Common myeloid progenitor, CD34-positive (primary cell): ENCODE measurements around the gene MS4A8.
"Not testable (repeated sequence)": the region's sequence is repeated elsewhere in the genome, so short reads cannot be mapped to it uniquely, and the experiment has no call there.

ENCODE experiments used
- CTCF ChIA-PET: fragments of 350-600 bp; sonication (Branson Sonifier 250); formaldehyde crosslinking; loops from one replicate; lab custom pipeline; 2021; ENCODE audit warnings: antibody characterized with exemption; lab: Charles Lee
- POLR2A ChIA-PET: fragments of 350-600 bp; sonication (Branson Sonifier 250); formaldehyde crosslinking; loops from one replicate; lab custom pipeline; 2021; ENCODE audit warnings: antibody characterized with exemption; lab: Charles Lee
- DNase-seq, 3 donors: peaks; one replicate each; pipeline versions ENCODE4 v3.0.0 to v3.0.0-alpha.2; 2013
- H3K27ac ChIP-seq, 2 experiments: 1 replicate in 1 of 2; 2 replicates in 1 of 2; pipeline ENCODE4 v1.7.0; 2013; ENCODE audit warnings: inconsistent platforms in 2 of 2, low read length in 2 of 2, mild to moderate bottlenecking in 2 of 2, low read depth in 1 of 2, moderate library complexity in 1 of 2; ENCODE audit not compliant: severe bottlenecking in 2 of 2, insufficient read depth in 1 of 2, poor library complexity in 1 of 2
- H3K27me3 ChIP-seq, 5 experiments: replicated peaks in 2 of 5; 1 replicate in 3 of 5; 2 replicates in 2 of 5; pipeline versions ENCODE4 v1.6.1 to v1.7.0; 2013; ENCODE audit warnings: low read length in 4 of 5, mild to moderate bottlenecking in 2 of 5, moderate library complexity in 2 of 5, inconsistent platforms in 1 of 5; ENCODE audit not compliant: insufficient read depth in 5 of 5, control insufficient read depth in 4 of 5
- H3K36me3 ChIP-seq, 4 experiments: 1 replicate in 2 of 4; 2 replicates in 2 of 4; pipeline versions ENCODE4 v1.6.1 to v1.7.0; 2013; ENCODE audit warnings: low read length in 3 of 4, control low read depth in 1 of 4, mild to moderate bottlenecking in 1 of 4; ENCODE audit not compliant: control insufficient read depth in 4 of 4, insufficient read depth in 4 of 4
- H3K4me1 ChIP-seq, 4 experiments: 1 replicate in 3 of 4; 2 replicates in 1 of 4; pipeline versions ENCODE4 v1.6.1 to v1.7.1; 2013; ENCODE audit warnings: low read length in 3 of 4, mild to moderate bottlenecking in 3 of 4, control low read depth in 1 of 4, inconsistent platforms in 1 of 4, moderate library complexity in 1 of 4; ENCODE audit not compliant: control insufficient read depth in 4 of 4, insufficient read depth in 4 of 4; ENCODE audit errors: control extremely low read depth in 1 of 4
- H3K4me3 ChIP-seq, 7 experiments: 1 replicate in 4 of 7; 2 replicates in 3 of 7; pipeline versions ENCODE4 v1.5.1 to v1.7.0; 2013; ENCODE audit warnings: mild to moderate bottlenecking in 7 of 7, low read length in 6 of 7, moderate library complexity in 6 of 7, inconsistent platforms in 2 of 7, low read depth in 2 of 7, control low read depth in 1 of 7; ENCODE audit not compliant: insufficient read depth in 4 of 7, control insufficient read depth in 1 of 7; ENCODE audit errors: extremely low read depth in 1 of 7
- H3K9me3 ChIP-seq, 5 experiments: 1 replicate in 4 of 5; 2 replicates in 1 of 5; pipeline versions ENCODE4 v1.6.1 to v1.7.1; 2013; ENCODE audit warnings: low read length in 4 of 5, mild to moderate bottlenecking in 2 of 5, inconsistent platforms in 1 of 5, low read depth in 1 of 5, moderate library complexity in 1 of 5; ENCODE audit not compliant: control insufficient read depth in 4 of 5, insufficient read depth in 2 of 5; ENCODE audit errors: control extremely low read depth in 1 of 5
- WGBS: methylation state at CpG from one replicate; pipeline ENCODE4 v1.1.5; 2013; ENCODE audit not compliant: insufficient coverage; 5-methylcytosine and 5-hydroxymethylcytosine counted together

The MS4A8 gene

DNA sequence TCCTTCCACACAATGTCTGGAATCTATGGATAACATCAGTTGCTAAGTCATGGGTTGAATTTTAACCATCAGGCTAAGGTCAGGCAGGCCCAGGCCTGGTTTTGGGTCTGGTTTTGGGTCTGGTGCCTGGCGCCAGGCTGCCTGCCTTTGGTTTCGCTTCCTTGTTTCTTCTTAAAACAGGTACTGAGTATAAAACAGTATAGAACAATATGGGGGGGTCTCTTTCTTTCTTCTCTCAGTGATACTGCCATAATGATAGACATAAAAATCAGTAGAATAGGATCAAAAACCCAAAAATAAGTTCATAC, 14.9 kb upstream of the MS4A8 start:
- H3K27ac ChIP-seq, H3K27me3 ChIP-seq, H3K4me3 ChIP-seq, H3K9me3 ChIP-seq, H3K36me3 ChIP-seq, DNase-seq, H3K4me1 ChIP-seq, POLR2A ChIA-PET: not testable (repeated sequence)
- CTCF ChIA-PET, result interaction anchor here (1.0 kb wide), 1 partner anchor 91 kb away, joined by 3 read pairs; no protein-coding TSS in a partner anchor
- WGBS, result no CpG with 5 or more reads among the region's 2 CpGs

DNA sequence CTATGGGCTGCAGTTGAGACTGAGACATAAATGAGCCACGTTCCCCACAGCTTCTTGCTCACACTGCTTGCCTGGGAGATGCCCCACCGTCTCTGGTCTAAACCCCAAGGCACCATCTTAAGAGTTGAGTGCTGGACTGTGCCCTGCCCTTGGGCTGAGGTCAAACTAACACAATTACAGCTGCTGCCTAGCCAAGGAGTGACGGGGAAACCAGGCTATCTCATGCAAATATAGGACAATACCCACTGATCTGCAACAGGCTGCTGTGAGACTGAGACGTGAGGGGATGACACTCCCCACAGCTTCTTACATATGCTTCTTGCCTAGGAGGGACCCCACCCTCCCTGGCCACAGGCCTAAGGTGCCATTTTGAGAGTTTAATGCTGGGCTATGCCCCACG, 7.8 kb upstream of the MS4A8 start:
- Histone ChIP-seq H3K4me1 (no peaks in the 10 kb centered on the region), H3K27ac (no peak overlapping the region), H3K36me3 (no peaks in the 10 kb centered on the region), H3K4me3 (no peak overlapping the region), H3K27me3 (no peaks in the 10 kb centered on the region), H3K9me3 (peaks cover 0 to 10% (median 0%) of the 10 kb centered on the region in 5 experiments)
- POLR2A ChIA-PET, result no interaction called here
- CTCF ChIA-PET, result no interaction called here
- no peak for DNase-seq
- WGBS, result 100% methylated on average over 5 of the region's 5 CpGs

DNA sequence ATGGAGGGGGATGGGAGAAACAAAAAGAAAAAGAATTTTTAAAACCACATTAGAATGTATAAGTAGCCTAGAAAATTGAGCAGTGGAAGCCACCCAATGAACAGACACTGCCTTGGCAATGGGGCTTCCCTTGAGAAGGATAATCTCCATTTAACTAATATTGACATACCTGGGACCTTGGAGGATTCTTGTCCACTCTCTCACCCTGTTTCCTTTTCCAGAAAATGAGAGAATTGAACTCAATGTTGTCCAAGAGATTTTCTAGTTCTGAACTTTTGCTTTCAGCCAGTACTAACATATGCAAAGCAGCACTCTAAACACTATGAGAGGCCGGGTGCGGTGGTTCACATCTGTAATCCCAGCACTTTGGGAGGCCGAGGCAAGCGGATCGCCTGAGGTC, 524 bp downstream of the MS4A8 start:
- DNase-seq, result no peak
- H3K27ac ChIP-seq, result no peak overlapping the region
- H3K9me3 ChIP-seq, result peaks cover 0 to 6% (median 0%) of the 10 kb centered on the region in 5 experiments
- ChIA-PET POLR2A (interaction anchor here (0.6 kb wide), 1 partner anchor 131 kb away, joined by 3 read pairs; no protein-coding TSS in a partner anchor), CTCF (interaction anchor here (1.1 to 1.7 kb wide), 5 partner anchors 18 to 63 kb away, joined by 3 to 4 read pairs (median 3); no protein-coding TSS in a partner anchor)
- H3K4me1 ChIP-seq, result peaks cover 0 to 5% (median under 1%) of the 10 kb centered on the region in 4 experiments
- H3K36me3 ChIP-seq, result no peaks in the 10 kb centered on the region
- H3K27me3 ChIP-seq, result no peaks in the 10 kb centered on the region
- WGBS, result 100% methylated on average over 1 of the region's 5 CpGs
- no peak overlapping the region for H3K4me3 ChIP-seq

DNA sequence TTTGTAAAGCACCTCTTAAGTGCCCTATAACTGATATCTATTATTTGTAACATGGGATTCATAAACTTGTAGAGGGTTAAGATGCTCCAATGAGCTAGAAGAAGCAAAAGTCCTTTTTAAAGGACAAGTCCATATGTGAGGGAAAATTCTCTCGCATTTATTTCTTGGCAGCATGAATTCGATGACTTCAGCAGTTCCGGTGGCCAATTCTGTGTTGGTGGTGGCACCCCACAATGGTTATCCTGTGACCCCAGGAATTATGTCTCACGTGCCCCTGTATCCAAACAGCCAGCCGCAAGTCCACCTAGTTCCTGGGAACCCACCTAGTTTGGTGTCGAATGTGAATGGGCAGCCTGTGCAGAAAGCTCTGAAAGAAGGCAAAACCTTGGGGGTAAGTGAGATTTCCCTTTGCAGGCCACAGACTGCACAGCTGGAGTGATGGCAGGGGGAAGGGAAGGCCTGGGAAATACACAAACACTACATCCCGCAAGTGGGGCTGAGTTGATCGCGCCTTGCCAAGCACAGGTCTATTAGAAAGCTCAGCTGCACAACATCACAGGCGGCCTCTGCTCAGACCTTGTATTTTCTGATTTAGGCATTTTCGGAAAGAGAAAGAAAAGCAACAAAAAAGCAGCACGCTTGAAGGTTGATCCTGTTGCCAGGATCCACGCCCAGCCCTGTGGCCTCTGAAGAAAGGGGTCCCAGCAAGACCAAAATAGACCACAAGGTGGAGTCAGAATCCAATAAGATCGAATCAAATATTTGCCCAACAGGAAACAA, 1.5 kb downstream of the MS4A8 start:
- ChIA-PET POLR2A (no interaction called here), CTCF (interaction anchor here (1.1 to 2.3 kb wide), 10 partner anchors 9 to 130 kb away, joined by 3 to 7 read pairs (median 4); partner anchors contain the start of gene MS4A15)
- peak; percentile 15 to 45 (median 44) for DNase-seq
- Histone ChIP-seq H3K4me1 (peaks cover 0 to 5% (median under 1%) of the 10 kb centered on the region in 4 experiments), H3K27ac (no peak overlapping the region), H3K9me3 (no peaks in the 10 kb centered on the region), H3K36me3 (no peaks in the 10 kb centered on the region), H3K27me3 (no peaks in the 10 kb centered on the region), H3K4me3 (no peak overlapping the region)
- WGBS, result 87% methylated on average over 13 of the region's 14 CpGs

DNA sequence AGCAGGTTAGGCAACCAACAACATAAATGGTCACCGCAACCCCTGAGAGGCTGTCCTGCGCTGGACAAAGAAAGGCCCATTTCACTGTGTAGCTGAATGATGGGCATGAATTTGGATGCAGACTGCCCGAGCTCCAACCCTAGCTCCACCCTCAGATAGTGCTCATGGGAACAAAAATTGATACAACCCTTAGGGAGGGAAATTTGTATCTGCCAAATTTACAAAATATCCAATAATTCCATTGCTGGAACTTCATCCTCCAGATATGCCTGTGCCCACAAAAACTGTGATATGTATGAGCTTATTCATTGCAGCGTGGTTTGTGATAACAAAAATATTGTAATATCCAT, 2.0 kb downstream of the MS4A8 start:
- H3K9me3 ChIP-seq, result no peaks in the 10 kb centered on the region
- ChIA-PET POLR2A (no interaction called here), CTCF (interaction anchor here (1.1 to 2.3 kb wide), 8 partner anchors 9 to 129 kb away, joined by 3 to 7 read pairs (median 4); partner anchors contain the start of gene MS4A15)
- no peak for DNase-seq
- no peak overlapping the region for H3K27ac ChIP-seq
- 86% methylated on average over 2 of the region's 4 CpGs for WGBS
- no peaks in the 10 kb centered on the region for H3K36me3 ChIP-seq
- H3K4me1 ChIP-seq, result peaks cover 0 to 5% (median under 1%) of the 10 kb centered on the region in 4 experiments
- no peak overlapping the region for H3K4me3 ChIP-seq
- H3K27me3 ChIP-seq, result no peaks in the 10 kb centered on the region

DNA sequence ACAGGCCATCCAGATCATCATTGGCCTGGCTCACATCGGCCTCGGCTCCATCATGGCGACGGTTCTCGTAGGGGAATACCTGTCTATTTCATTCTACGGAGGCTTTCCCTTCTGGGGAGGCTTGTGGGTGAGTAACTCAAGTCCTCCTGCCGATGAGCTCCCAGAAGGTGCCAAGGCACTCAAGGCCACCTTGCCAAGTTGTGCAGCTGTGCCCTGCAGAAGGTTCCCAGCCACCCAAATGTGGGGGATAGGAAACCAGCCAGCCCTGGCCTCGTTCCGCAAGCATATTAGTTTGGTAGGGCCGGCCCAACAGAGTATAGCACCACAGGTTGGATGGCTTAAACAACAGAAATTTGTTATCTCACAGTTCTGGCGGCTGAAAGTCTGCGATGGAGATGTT, 4.0 kb downstream of the MS4A8 start:
- no peaks in the 10 kb centered on the region for H3K36me3 ChIP-seq
- H3K4me1 ChIP-seq, result peaks cover 0 to 5% (median under 1%) of the 10 kb centered on the region in 4 experiments
- 95% methylated on average over 12 of the region's 12 CpGs for WGBS
- H3K27ac ChIP-seq, result no peak overlapping the region
- CTCF ChIA-PET, result no interaction called here
- DNase-seq, result no peak
- no peaks in the 10 kb centered on the region for H3K9me3 ChIP-seq
- H3K27me3 ChIP-seq, result peaks cover 0 to 2% (median 0%) of the 10 kb centered on the region in 5 experiments
- H3K4me3 ChIP-seq, result no peak overlapping the region
- POLR2A ChIA-PET, result no interaction called here

DNA sequence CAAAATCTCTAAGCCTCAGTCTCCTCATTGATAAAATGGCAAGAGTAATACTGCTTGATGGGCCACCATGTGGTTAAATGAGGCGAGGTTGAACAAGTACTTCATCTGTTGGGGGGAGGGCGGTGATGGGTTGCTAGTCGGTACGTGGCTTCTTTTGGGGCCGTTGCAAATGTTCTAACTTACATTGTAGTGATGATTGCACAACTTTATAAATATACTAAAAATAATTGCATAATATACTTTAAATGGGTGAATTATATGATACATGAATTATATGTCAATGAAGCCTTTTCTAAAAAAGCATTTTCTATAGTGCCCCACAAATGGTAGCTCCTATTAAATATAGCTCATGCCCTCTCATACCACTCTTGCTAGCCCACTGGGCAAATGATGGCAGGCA, 6.5 kb downstream of the MS4A8 start:
- ChIA-PET POLR2A (no interaction called here), CTCF (no interaction called here)
- DNase-seq, result no peak
- Histone ChIP-seq H3K36me3 (no peaks in the 10 kb centered on the region), H3K4me3 (no peak overlapping the region), H3K4me1 (no peaks in the 10 kb centered on the region), H3K27ac (no peak overlapping the region), H3K9me3 (no peaks in the 10 kb centered on the region), H3K27me3 (peaks cover 0 to 2% (median 0%) of the 10 kb centered on the region in 5 experiments)
- WGBS, result no CpG with 5 or more reads among the region's 5 CpGs
